Aorta (tissue), 5 donors: Measurements from ENCODE around the gene SLC34A3. TPM values are rescaled to one million over a fixed set of nuclear protein-coding genes. Genes with fewer than 3 reads are reported as not detected.

ENCODE experiments used
- ATAC-seq: fragments of 200-7000 bp; cut with Tn5 transposase; one replicate; pipeline ENCODE4 v1.9.1; 2022; ENCODE audit warnings: moderate library complexity; ENCODE audit not compliant: low FRiP score
- DNase-seq, 2 donors: peaks; one replicate each; pipeline ENCODE4 v3.0.0-alpha.2; 2020
- H3K27ac ChIP-seq, 2 donors: one replicate each; pipeline ENCODE4 v1.5.1; 2013; ENCODE audit warnings: low read length in 2 of 2, mild to moderate bottlenecking in 2 of 2, moderate library complexity in 2 of 2, control low read depth in 1 of 2, inconsistent platforms in 1 of 2, low read depth in 1 of 2
- H3K27me3 ChIP-seq, 2 donors: one replicate each; pipeline ENCODE4 v1.6.1; 2013; ENCODE audit warnings: control low read depth in 1 of 2, low read length in 1 of 2, mild to moderate bottlenecking in 1 of 2, moderate library complexity in 1 of 2; ENCODE audit not compliant: insufficient read depth in 2 of 2, control insufficient read depth in 1 of 2
- H3K36me3 ChIP-seq, 2 donors: one replicate each; pipeline ENCODE4 v1.6.1; 2013; ENCODE audit warnings: control low read depth in 1 of 2, low read length in 1 of 2, mild to moderate bottlenecking in 1 of 2; ENCODE audit not compliant: insufficient read depth in 2 of 2, control insufficient read depth in 1 of 2
- H3K4me1 ChIP-seq, 2 donors: one replicate each; pipeline ENCODE4 v1.6.1; 2013; ENCODE audit warnings: low read length in 2 of 2, control low read depth in 1 of 2, mild to moderate bottlenecking in 1 of 2, moderate library complexity in 1 of 2; ENCODE audit not compliant: insufficient read depth in 2 of 2, control insufficient read depth in 1 of 2
- H3K4me3 ChIP-seq, 2 donors: one replicate each; pipeline ENCODE4 v1.5.1; 2013; ENCODE audit warnings: low read length in 2 of 2, control low read depth in 1 of 2, mild to moderate bottlenecking in 1 of 2
- H3K9me3 ChIP-seq: one replicate; pipeline ENCODE4 v1.6.1; 2013; ENCODE audit warnings: mild to moderate bottlenecking, low read length; ENCODE audit not compliant: control insufficient read depth
- WGBS, 2 donors: extraction: QIAGEN DNeasy Blood & Tissue Kit; methylation state at CpG; one replicate each; pipeline ENCODE4 v1.1.7; 2013; 5-methylcytosine and 5-hydroxymethylcytosine counted together
- intact Hi-C, 2 donors: fragments of 100-400 bp; cut with DNase I; formaldehyde crosslinking; loops; one replicate each; pipeline versions ENCODE4 v1.14.2 to v1.15.0; 2022
- polyA plus RNA-seq, 2 donors: library from polyadenylated mRNA; stranded (reverse); fragments of 200-250 nt; gene quantifications; one replicate each; pipeline ENCODE4 v1.2.3, GENCODE V29; 2013
- total RNA-seq, 2 donors: library from RNA; stranded (reverse); fragmentation: NEBNext Ultra II Directional; extraction: Animal tissue kit (Norgen Biotek cat#: 25700); gene quantifications; one replicate each; pipeline ENCODE4 v1.2.1, GENCODE V29; 2021
- donor health status: healthy with polysubstance abuse.
- donor health status: Bipolar disorder and iron deficiency.
- donor health status: DM: no; HTN: no; CAD: no.
- donor health status: DM: no; HTN: no; CAD: no.
- donor health status: DM: yes; HTN: yes; CAD: no.

SLC34A3 gene
- total and polyA plus RNA-seq, 4 donors = not detected

DNA sequence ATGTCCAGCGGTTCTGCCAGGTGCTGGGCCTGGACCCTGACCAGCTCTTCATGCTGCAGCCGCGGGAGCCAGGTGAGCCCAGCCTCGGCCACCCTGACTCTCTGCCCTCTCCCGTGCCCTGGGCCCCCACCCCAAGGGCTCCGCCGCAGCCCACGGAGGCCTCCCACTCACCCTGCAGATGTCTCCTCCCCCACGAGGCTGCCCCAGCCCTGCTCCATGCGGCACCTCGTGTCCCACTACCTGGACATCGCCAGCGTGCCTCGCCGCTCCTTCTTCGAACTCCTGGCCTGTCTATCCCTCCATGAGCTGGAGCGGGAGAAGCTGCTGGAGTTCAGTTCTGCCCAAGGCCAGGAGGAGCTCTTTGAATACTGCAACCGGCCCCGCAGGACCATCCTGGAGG, 16.1 kb upstream of the SLC34A3 start:
- intact Hi-C loops = no loop called here
- Histone ChIP-seq H3K27me3 (no peaks in the 10 kb centered on the region), H3K27ac (no peak overlapping the region), H3K4me3 (no peak overlapping the region), H3K9me3 (no peaks in the 10 kb centered on the region), H3K4me1 (no peaks in the 10 kb centered on the region), H3K36me3 (no peaks in the 10 kb centered on the region)
- WGBS, 2 donors = 92 to 93% methylated on average over 19 of the region's 19 CpGs
- DNase-seq (no peak), ATAC-seq (no peak)

DNA sequence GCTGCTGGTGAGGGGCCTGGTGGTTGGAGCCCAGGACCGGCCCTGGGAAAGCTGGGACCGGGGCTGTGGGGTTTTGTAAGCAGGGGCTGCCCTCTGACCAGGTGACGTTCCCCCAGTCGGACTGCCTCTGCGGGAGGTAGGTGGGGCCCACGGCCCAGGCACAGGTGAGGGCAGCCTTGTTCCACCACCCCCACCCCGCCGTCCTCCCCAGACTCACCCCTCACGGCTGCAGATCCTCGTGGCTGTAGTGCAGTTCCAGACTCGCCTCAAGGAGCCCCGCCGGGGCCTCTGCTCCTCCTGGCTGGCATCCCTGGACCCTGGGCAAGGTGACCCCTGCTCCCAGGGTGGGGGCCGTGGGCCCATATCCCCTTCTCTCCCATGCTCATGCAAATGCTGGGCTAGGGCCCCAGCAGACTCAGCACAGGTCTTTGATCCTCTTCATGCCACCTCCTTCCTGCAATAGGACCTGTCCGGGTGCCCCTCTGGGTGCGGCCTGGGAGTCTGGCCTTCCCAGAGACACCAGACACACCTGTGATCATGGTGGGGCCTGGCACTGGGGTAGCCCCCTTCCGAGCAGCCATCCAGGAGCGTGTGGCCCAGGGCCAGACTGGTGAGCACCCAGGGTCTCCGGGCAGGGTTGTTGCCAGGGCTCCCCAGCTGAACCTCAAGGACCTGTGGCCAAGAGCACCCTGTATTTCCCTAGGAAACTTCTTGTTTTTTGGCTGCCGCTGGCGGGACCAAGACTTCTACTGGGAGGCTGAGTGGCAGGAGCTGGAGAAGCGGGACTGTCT, 15.3 kb upstream of the SLC34A3 start:
- whole genome bisulfite sequencing, 2 donors = 91 to 94% methylated on average over 21 to 22 of the region's 22 CpGs
- ATAC-seq (no peak), DNase-seq (no peak)
- Histone ChIP-seq H3K27me3 (no peaks in the 10 kb centered on the region), H3K4me3 (no peak overlapping the region), H3K4me1 (no peaks in the 10 kb centered on the region), H3K27ac (no peak overlapping the region), H3K36me3 (no peaks in the 10 kb centered on the region), H3K9me3 (no peaks in the 10 kb centered on the region)
- intact Hi-C loops = no loop called here

DNA sequence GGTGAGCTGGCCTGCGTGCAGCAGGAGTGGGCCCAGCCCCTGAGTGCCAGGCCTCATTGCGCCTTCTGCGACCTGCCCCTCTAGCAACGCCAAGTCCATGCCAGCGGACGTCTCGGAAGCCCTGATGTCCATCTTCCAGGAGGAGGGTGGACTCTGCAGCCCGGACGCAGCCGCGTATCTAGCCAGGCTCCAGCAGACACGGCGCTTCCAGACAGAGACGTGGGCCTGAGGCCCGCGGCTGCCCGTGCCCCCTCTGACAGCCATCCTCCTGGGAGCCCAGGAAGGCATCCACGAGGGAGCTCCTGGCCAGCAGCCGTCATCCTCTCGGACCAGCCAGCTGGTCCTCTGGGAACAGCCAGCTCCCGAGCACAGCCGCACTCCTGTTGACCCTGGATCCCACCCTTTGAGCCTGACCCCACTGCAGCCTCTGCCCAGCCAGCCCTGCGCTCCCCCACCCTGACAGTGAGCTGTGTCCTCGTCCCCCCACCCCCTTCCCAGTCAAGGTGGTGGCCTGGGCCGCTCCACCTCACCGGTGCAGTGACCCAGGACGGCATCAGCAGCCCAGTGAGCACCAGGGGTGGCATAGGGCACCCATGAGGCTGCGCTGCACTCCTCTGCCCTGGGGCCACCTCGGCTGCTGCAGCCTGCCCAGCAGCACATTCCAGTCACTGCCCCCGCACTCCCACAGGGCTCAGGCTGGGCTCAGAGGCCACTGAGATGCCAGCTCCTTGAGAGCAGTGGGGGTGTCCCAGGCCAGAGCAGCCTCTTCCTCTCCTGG, 14.3 kb upstream of the SLC34A3 start:
- intact Hi-C loops = no loop called here
- Histone ChIP-seq H3K27ac (no peak overlapping the region), H3K4me3 (no peak overlapping the region), H3K27me3 (no peaks in the 10 kb centered on the region), H3K4me1 (no peaks in the 10 kb centered on the region), H3K9me3 (no peaks in the 10 kb centered on the region), H3K36me3 (no peaks in the 10 kb centered on the region)
- no peak for ATAC-seq
- WGBS, 2 donors = 87 to 90% methylated on average over 29 to 30 of the region's 30 CpGs
- DNase-seq = no peak

DNA sequence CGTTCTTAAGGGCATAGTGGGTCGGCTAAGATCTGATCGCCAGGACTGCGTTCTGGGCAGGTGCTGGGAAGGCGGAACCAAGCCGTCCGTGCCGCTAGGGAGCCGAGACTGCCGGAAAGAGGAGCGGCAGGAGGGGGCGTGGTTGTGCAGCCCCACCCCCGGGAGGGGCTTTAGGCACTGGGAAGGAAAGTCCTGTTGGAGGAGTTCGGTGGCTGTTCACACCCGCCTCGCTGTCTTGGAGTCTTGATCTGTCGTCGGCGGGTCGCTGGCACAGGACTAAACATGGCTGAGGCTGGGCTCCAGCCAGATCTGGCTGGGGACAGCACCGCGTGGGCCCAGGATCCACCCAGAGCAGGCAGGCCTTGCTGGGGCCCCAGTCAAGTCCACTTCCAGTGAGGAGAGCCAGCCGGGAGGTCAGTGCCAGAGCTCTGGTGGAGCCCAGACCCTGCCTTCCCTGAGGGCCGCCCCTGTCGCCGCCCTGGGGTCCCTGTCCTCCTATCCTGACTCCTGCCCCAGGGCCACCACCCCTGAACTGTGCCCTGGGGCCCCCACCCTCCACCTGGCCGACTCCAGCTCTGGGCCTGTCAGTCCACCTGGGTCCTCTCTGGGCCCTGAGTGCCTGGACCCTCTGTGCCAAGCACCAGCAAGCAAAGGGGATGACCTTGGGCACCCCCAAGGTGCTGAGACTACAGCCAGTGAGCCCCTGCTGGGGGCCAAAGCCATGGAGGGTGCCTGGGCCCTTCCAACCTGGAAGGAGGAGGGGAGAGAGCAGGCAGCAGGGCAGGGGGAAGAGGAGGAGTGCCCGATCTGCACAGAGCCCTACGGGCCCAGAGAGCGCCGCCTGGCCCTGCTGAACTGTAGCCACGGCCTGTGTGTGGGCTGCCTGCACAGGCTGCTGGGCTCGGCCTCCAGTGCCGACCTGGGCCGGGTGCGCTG, 13.2 kb upstream of the SLC34A3 start:
- Histone ChIP-seq H3K27me3 (no peaks in the 10 kb centered on the region), H3K36me3 (no peaks in the 10 kb centered on the region), H3K27ac (no peak overlapping the region), H3K4me1 (no peaks in the 10 kb centered on the region), H3K9me3 (no peaks in the 10 kb centered on the region), H3K4me3 (no peak overlapping the region)
- intact Hi-C loops = no loop called here
- ATAC-seq (peak; percentile 41), DNase-seq (no peak)
- 76 to 80% methylated on average over 36 of the region's 36 CpGs for WGBS, 2 donors

DNA sequence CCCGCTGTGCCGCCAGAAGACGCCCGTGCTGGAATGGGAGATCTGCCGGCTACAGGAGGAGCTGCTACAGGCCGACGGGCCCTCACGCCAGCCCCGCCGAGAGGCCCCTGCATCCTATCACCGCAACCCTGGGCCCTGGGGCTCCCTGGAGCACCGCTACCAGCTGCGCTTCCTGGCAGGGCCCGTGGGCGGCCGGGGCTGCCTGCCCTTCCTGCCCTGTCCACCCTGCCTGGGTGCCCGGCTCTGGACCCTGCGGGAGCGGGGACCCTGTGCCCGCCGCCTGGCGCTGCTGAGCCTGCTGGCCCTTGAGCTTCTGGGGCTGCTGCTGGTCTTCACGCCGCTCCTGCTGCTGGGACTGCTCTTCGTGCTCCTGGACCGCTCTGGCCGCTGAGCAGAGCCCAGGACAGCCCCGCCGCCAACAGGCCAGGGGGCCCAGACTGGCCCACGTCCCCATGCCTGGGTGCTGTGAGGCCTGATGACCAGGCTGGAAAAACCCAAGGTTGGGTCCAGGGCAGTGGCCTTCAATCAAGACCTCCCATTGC, 12.4 kb upstream of the SLC34A3 start:
- 93% methylated on average over 28 to 30 of the region's 30 CpGs for WGBS, 2 donors
- Histone ChIP-seq H3K4me3 (no peak overlapping the region), H3K9me3 (no peaks in the 10 kb centered on the region), H3K4me1 (no peaks in the 10 kb centered on the region), H3K36me3 (no peaks in the 10 kb centered on the region), H3K27me3 (no peaks in the 10 kb centered on the region), H3K27ac (no peak overlapping the region)
- intact Hi-C loops = no loop called here
- DNase-seq (no peak), ATAC-seq (no peak)

DNA sequence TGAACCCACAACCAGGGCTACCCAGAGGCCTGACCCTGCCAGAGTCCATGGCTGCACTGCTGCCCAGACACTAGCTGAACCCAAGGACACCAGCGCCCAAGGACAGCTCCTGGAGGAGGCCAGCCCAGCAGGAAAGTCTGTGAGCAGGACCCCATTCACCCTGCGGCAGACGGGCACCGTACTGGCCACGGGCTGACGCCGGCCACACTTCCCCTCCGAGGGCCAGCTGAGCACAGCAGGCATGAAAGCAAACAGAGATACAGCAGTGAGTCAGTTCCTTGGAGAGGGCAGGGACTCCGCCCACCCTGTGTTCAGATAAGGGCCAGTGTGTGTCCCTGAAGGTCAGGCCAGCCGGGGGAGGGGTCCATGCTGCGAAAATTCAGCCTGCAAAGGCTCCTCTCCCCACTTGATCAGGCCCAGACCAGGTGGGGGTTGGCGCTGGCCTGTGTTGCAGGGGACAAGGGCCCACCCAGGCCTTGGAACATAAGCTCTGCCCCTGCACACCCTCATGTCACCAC, 11.9 kb upstream of the SLC34A3 start:
- Histone ChIP-seq H3K9me3 (no peaks in the 10 kb centered on the region), H3K27ac (no peak overlapping the region), H3K36me3 (no peaks in the 10 kb centered on the region), H3K4me1 (no peaks in the 10 kb centered on the region), H3K4me3 (no peak overlapping the region), H3K27me3 (no peaks in the 10 kb centered on the region)
- DNase-seq (no peak), ATAC-seq (no peak)
- intact Hi-C loops = no loop called here
- 59 to 73% methylated on average over 12 of the region's 12 CpGs for WGBS, 2 donors

DNA sequence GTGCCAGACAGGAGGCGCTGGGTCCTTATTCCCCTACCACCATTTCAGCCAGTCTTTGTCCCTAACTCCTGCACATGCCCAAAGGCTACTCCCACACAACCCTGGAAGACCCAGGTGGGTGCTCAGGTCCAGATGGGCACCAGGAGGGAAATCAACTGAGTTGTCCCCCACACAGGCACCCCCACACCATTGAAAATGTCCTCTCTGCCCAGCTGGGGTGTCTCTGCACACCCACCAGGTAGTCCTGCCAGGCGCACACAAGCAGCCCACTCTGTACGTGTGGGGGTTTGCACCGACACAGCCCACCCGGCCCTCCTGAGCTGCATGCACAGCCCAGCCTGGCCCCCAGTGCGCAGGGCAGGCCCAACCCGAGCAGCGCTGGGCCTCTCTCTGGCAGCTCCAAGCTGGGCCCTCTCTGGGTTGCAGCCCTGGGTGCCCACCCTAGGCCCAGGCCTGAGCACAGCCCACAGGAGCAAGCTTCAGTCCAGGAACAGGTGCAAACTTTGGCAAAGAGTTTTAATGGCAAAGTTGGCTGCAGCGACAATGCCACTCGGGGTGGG, 10.9 kb upstream of the SLC34A3 start:
- ATAC-seq = no peak
- H3K4me1 ChIP-seq = no peaks in the 10 kb centered on the region

More for the DNA sequence above, 10.9 kb upstream of the SLC34A3 start:
- DNase-seq = no peak
- Histone ChIP-seq H3K36me3 (no peaks in the 10 kb centered on the region), H3K27me3 (no peaks in the 10 kb centered on the region), H3K9me3 (no peaks in the 10 kb centered on the region), H3K27ac (no peak overlapping the region), H3K4me3 (no peak overlapping the region)
- 92% methylated on average over 10 of the region's 10 CpGs for WGBS, 2 donors
- intact Hi-C loops = no loop called here
